Esophagus muscularis mucosa (tissue), 4 donors: ENCODE measurements around the gene GPC1. TPM values are rescaled to one million over a fixed set of nuclear protein-coding genes. Genes with fewer than 3 reads are reported as not detected.
A peak's percentile ranks its signal among the peaks of the same experiment; 100 is the strongest.

Experiments used
- DNase-seq: peaks from one replicate; pipeline ENCODE4 v3.0.0-alpha.2; 2017; ENCODE audit errors: extremely low spot score
- H3K27ac ChIP-seq, 4 donors: fragments of 200-600 bp; sonication (generic); replicated peaks in 1 of 4; 1 replicate in 3 of 4; 2 replicates in 1 of 4; pipeline ENCODE4 v1.5.1; 2016 to 2019; ENCODE audit warnings: mild to moderate bottlenecking in 1 of 4
- H3K27me3 ChIP-seq, 4 donors: fragments of 200-600 bp; sonication (generic); one replicate each; pipeline versions ENCODE4 v1.5.1 to v1.6.0; 2016 to 2019
- H3K36me3 ChIP-seq, 4 donors: fragments of 200-600 bp; sonication (generic); one replicate each; pipeline ENCODE4 v1.5.1; 2016 to 2019
- H3K4me1 ChIP-seq, 4 donors: fragments of 200-600 bp; sonication (generic); one replicate each; pipeline ENCODE4 v1.5.1; 2016 to 2019
- H3K4me3 ChIP-seq, 4 donors: fragments of 200-600 bp; sonication (generic); 1 replicate in 2 of 4; 2 replicates in 2 of 4; pipeline ENCODE4 v1.5.1; 2016 to 2019; ENCODE audit warnings: mild to moderate bottlenecking in 4 of 4, moderate library complexity in 1 of 4
- H3K9me3 ChIP-seq, 4 donors: fragments of 200-600 bp; sonication (generic); 1 replicate in 3 of 4; 2 replicates in 1 of 4; pipeline ENCODE4 v1.5.1; 2016 to 2019
- EP300 ChIP-seq: sonication (generic); formaldehyde crosslinking; IDR thresholded peaks from one replicate; pipeline ENCODE4 v1.6.1; 2017; ENCODE audit warnings: antibody characterized with exemption
- POLR2A ChIP-seq: fragments of 450-650 bp; IDR thresholded peaks from one replicate; pipeline ENCODE4 v1.6.1; 2017; ENCODE audit warnings: antibody characterized with exemption, moderate library complexity, mild to moderate bottlenecking, low read depth
- POLR2AphosphoS5 ChIP-seq, 2 donors: sonication (generic); formaldehyde crosslinking; IDR thresholded peaks; one replicate each; pipeline ENCODE4 v1.6.1; 2017; ENCODE audit warnings: antibody characterized with exemption in 2 of 2
- WGBS: methylation state at CpG from one replicate; pipeline ENCODE4 v1.1.5; 2018; 5-methylcytosine and 5-hydroxymethylcytosine counted together
- intact Hi-C: fragments of 100-400 bp; cut with DNase I; formaldehyde crosslinking; loops from one replicate; pipeline ENCODE4 v1.15.1; 2023
- total RNA-seq, 4 donors: library from RNA; depleted of rRNA; stranded (reverse); fragments of >200 nt; gene quantifications; one replicate each; pipeline versions ENCODE4 v1.1.0 to v1.2.1, GENCODE V29; 2016
- TF ChIP-seq, protein P1 (sequence below), 3 experiments: fragments of 200-600 bp in 2 of 3; fragments of 450-650 bp in 1 of 3; sonication (generic) in 2 of 3; IDR thresholded peaks; one replicate each; pipeline ENCODE4 v1.5.1; 2017 to 2019; ENCODE audit warnings: antibody characterized with exemption in 3 of 3, mild to moderate bottlenecking in 2 of 3, moderate library complexity in 1 of 3

GPC1 gene
- total RNA-seq, 4 donors from 2014 or later, result 29.1 to 71.5 (median 41.8) TPM

DNA sequence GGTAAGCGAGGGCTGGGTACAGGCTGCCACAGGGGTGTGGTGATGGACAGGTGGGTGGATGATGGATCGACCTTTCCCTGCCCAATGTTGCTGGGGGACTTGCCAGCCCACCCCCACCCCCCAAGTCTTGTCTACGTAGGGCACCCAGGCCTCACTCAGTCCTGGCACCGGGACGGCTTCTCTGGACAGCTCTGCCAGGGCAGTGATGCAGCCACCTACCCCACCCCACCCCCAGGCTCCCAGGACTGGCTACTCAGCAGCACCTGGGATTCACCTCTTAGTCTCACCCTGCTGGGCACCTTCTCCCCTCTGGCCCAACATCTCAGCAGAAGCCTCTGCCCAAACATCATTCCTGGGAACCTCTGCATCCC, 66.6 kb downstream of the GPC1 start:
- Histone ChIP-seq H3K4me1 (no peaks in the 10 kb centered on the region), H3K9me3 (no peaks in the 10 kb centered on the region), H3K36me3 (peaks cover 0 to 28% (median 19%) of the 10 kb centered on the region in 4 donors), H3K4me3 (no peak overlapping the region), H3K27me3 (no peaks in the 10 kb centered on the region), H3K27ac (no peak overlapping the region)
- intact Hi-C loops, result no loop called here
- TF ChIP-seq POLR2A (no peak), POLR2AphosphoS5 (IDR thresholded peaks at IDR 0.05) (no peak), EP300 (no peak)
- TF ChIP-seq, protein P1, sequence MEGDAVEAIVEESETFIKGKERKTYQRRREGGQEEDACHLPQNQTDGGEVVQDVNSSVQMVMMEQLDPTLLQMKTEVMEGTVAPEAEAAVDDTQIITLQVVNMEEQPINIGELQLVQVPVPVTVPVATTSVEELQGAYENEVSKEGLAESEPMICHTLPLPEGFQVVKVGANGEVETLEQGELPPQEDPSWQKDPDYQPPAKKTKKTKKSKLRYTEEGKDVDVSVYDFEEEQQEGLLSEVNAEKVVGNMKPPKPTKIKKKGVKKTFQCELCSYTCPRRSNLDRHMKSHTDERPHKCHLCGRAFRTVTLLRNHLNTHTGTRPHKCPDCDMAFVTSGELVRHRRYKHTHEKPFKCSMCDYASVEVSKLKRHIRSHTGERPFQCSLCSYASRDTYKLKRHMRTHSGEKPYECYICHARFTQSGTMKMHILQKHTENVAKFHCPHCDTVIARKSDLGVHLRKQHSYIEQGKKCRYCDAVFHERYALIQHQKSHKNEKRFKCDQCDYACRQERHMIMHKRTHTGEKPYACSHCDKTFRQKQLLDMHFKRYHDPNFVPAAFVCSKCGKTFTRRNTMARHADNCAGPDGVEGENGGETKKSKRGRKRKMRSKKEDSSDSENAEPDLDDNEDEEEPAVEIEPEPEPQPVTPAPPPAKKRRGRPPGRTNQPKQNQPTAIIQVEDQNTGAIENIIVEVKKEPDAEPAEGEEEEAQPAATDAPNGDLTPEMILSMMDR (IDR thresholded peaks at IDR 0.05), result no peak
- DNase-seq, result no peak
- 69% methylated on average over 3 of the region's 5 CpGs for WGBS

DNA sequence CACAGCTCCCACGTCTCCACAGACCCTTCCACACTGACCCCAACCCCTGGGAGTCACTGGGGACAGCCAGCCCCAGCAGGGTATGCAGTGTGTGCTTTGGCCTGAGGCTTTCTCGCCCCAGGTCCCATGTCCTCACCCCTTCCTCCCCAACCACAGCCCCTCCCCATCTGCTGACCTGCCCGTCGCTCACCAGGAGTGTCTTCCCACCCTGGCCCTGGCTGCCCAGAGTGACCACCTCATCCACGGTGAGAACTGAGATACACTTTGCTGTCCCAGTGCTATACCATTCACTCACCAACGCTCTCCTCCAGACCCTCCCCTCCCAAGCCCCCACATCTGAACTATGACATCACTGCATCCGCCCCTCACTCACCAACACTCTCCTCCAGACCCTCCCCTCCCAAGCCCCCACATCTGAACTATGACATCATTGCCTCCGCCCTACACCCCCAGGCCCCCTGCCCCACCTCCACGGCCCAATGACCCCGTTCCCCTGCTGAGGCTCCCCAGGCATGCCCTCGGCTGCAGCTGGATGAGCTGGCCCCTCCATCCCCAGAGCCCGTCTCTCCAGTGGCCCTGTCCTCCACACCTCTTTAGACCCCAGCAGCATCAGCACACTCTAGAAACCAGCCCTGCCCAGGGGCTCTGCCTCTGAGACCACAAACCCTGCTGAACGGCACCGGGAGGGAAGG, 67.1 kb downstream of the GPC1 start:
- intact Hi-C loops, result no loop called here
- peaks cover 0 to 27% (median 19%) of the 10 kb centered on the region in 4 donors for H3K36me3 ChIP-seq
- 89% methylated on average over 13 of the region's 14 CpGs for WGBS
- H3K9me3 ChIP-seq, result no peaks in the 10 kb centered on the region
- no peaks in the 10 kb centered on the region for H3K4me1 ChIP-seq
- peak; percentile 42 for DNase-seq
- no peaks in the 10 kb centered on the region for H3K27me3 ChIP-seq
- TF ChIP-seq EP300 (no peak), POLR2AphosphoS5 (IDR thresholded peaks at IDR 0.05) (no peak), POLR2A (no peak)
- TF ChIP-seq, protein P1 (IDR thresholded peaks at IDR 0.05), result no peak
- H3K27ac ChIP-seq, result no peak overlapping the region
- H3K4me3 ChIP-seq, result no peak overlapping the region

DNA sequence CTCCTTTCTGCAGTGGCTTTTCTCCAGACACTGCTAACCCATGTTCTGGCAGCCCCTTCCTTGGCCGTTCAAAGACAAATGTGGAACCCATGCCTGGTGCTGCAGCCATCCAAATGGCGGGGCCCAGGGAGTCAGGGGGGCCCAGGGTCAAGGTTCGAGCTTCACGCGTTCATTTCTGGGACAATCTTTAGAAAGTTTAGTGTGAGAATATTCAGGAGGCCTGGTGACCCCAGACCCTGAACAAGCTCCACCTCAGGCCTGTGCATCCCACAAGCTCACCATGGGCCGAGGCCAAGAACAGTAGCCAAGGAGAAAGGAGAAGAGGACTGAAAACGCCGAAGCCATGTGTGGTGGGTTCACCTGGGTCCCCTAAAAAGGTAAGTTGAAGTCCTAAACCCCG, 67.9 kb downstream of the GPC1 start:
- no peak for DNase-seq
- no peaks in the 10 kb centered on the region for H3K27me3 ChIP-seq
- intact Hi-C loops, result no loop called here
- H3K9me3 ChIP-seq, result no peaks in the 10 kb centered on the region
- H3K4me1 ChIP-seq, result no peaks in the 10 kb centered on the region
- WGBS, result 89% methylated on average over 5 of the region's 9 CpGs
- H3K27ac ChIP-seq, result no peak overlapping the region
- peaks cover 0 to 26% (median 19%) of the 10 kb centered on the region in 4 donors for H3K36me3 ChIP-seq
- no peak overlapping the region for H3K4me3 ChIP-seq
- TF ChIP-seq POLR2AphosphoS5 (IDR thresholded peaks at IDR 0.05), result no peak
- no peak for TF ChIP-seq EP300
- TF ChIP-seq POLR2A, result no peak
- TF ChIP-seq, protein P1 (IDR thresholded peaks at IDR 0.05), result no peak

DNA sequence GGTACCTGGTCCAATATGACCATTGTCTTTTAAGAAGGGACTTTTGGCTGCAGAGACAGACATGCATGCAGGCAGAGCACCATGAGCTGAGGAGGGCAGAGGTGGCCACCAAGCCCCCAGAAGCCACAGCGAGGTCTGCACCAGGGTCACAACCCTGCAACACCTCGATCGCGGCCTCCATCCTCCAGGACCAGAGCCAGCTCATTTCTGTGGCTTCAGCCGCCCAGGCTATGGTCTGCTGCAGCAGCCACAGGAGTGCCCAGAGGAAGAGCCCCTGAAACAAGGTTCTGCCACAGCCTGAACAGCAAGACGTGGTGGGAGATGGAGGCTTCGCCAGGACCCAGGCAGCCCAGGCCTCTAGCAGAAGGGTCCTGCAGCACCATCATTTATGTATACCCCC, 68.4 kb downstream of the GPC1 start:
- Histone ChIP-seq H3K27ac (no peak overlapping the region), H3K27me3 (no peaks in the 10 kb centered on the region), H3K36me3 (peaks cover 0 to 24% (median 16%) of the 10 kb centered on the region in 4 donors), H3K9me3 (no peaks in the 10 kb centered on the region), H3K4me1 (no peaks in the 10 kb centered on the region), H3K4me3 (no peak overlapping the region)
- TF ChIP-seq POLR2A, result no peak
- no peak for TF ChIP-seq EP300
- TF ChIP-seq, protein P1 (IDR thresholded peaks at IDR 0.05), result no peak
- TF ChIP-seq POLR2AphosphoS5 (IDR thresholded peaks at IDR 0.05), result no peak
- intact Hi-C loops, result no loop called here
- peak; percentile 34 for DNase-seq
- WGBS, result 97% methylated on average over 7 of the region's 7 CpGs

DNA sequence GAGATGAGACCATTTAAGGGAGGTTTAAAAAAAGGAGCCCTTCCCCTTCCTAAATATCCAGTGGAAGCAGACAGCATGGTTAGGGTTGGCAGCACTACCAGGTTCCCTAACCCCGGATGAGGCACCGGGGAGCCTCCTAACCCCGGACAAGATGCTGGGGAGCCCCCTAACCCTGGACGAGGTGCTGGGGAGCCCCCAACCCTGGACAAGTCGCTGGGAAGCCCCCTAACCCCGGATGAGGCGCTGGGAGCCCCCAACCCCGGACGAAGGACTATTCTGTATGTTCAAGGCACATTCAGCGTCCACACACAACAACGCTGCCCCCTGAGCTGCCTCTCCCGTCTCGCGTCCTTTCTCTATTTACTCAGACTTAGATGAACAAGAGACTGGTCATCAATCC, 70.4 kb downstream of the GPC1 start:
- no peak overlapping the region for H3K4me3 ChIP-seq
- H3K36me3 ChIP-seq, result peaks cover 0 to 15% (median 4%) of the 10 kb centered on the region in 4 donors
- intact Hi-C loops, result no loop called here
- no peaks in the 10 kb centered on the region for H3K27me3 ChIP-seq
- no peak overlapping the region for H3K27ac ChIP-seq
- WGBS, result 87% methylated on average over 13 of the region's 14 CpGs
- no peak for DNase-seq
- TF ChIP-seq POLR2AphosphoS5 (IDR thresholded peaks at IDR 0.05) (no peak), EP300 (no peak)
- TF ChIP-seq, protein P1 (IDR thresholded peaks at IDR 0.05), result no peak
- H3K4me1 ChIP-seq, result no peaks in the 10 kb centered on the region
- H3K9me3 ChIP-seq, result no peaks in the 10 kb centered on the region
